Stimulated activated CD8-positive, alpha-beta memory T cell treated with anti-CD3 and anti-CD28 coated beads, Interleukin-7, amount 100 ng/mL, for 4 hours (primary cell): ENCODE data around the gene CYP3A7.
"Not testable (repeated sequence)": the region's sequence is repeated elsewhere in the genome, so short reads cannot be mapped to it uniquely, and the experiment has no call there.

ENCODE experiments used
- DNase-seq, 2 donors: peaks; one replicate each; pipeline ENCODE4 v3.0.0-alpha.2; 2020; ENCODE audit warnings: low read depth in 2 of 2

CYP3A7 gene

DNA sequence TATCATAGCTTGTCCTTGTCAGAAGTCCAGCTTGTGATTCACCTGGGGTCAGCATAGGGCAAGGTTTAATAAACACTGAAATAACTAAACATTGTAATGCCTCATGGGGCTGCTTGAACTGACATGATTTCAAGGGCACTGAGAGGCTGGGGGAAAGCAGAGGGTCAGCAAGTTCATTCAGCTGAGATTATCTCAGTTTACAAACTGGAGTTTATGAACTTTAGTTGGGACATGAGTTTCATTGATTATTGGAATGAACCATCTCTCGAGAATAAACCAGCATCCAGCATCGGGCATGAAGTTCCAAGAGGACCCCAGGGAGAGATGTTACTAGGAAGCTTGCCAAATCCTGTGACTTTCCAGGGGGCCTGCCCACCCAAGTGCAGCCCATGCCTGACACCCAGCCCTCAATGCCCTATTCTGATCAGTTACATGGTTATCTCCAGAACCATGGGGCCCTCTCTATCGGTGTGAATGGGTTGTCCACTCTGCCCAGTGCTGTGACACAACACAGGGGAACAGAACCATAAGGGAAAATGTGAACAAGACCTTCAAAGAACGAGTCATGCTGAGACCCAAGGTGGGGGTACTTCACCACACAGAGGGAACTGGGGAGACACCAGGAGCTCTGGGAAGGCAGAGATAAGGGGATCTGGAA, 7.9 kb upstream of the CYP3A7 start:
- no peak for DNase-seq

- DNase-seq, result no peak
These were observed 6.4 kb upstream of the CYP3A7 start for GRCh38 chr7:99741441-99741795.

GRCh38 chr7:99740573-99741440, 5.8 kb upstream of the CYP3A7 start:
- no peak for DNase-seq

DNA sequence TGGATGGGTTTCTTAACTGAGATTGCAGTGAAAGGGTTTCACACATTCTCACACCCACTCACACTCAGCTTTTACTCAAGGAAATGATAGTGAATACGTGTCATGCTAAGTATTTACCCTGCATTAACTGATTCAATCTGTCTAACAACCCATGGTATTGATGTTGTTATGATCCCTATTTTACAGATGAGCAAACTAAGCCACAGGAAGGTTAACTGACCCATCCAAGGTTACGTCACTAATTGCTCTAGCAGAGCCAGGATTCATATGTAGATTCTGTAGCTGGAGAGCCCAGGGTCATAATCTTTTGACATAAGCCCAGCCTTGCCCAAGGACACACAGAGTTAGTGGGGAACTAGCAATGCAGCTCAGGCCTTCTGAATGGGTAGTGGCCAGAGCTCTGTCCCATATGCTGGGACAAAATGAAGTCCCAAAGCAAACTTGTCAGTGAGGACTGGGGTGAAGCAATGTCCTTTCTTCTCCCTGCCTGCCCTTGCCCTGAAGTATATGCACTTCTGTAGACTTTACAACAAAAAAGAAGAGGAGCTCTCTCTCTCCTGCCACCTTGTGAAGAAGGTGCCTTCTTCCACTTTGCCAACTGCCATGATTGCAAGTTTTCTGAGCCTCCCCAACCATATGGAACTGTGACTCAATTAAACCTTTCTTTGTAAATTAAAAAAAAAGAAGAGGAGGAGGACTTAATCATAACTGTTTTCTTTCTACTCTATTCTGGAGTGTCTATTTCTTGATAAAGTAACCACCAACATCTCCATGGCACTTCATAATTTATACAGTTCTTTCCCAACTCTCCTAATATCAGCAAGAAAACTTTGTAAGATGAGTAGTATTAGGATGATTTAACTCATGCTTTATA, 4.9 kb upstream of the CYP3A7 start:
- DNase-seq, result no peak

DNA sequence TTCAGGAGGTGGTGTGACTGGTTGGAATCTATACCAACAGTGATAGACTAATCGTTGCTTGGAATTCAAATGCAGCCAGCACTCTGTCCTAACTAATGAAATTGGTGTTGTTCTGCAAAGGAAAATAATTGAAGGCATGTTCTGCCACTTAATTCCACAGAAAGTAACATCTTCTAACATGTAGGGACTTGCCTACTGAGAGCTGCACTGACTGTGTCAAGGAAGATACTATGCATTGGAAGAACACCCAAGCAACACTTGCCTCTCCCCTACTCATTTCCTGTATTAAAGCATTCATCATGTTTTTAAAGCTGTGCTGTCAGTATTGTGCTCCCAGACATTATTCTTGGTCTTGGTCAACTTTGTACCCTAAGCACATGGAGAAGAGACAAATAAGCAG, 2.7 kb upstream of the CYP3A7 start:
- DNase-seq, result no peak

DNA sequence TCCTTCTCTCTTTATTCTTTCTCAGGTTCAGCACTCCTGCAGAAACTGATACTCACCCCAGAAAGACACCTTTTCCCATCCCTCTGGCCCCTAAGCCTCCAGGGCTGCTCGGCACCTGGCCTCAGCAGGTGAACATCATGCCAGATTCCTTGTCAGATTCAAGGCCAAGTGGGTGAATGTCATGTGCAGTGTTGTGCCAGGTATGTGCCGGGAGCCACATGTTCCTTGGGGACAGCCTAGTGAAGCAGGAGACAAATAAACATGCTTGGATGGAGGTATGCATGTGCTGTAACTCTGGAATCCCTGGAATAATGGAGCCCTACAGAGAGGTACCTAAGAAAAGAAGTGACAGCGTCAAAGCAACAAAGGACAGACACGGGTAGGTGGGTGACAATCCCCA, 1.7 kb upstream of the CYP3A7 start:
- not testable (repeated sequence) for DNase-seq

GRCh38 chr7:99733448-99733847, 1.5 kb downstream of the CYP3A7 start:
- no peak for DNase-seq

- DNase-seq, result no peak
These were observed 2.0 kb downstream of the CYP3A7 start for GRCh38 chr7:99733003-99733402.

DNA sequence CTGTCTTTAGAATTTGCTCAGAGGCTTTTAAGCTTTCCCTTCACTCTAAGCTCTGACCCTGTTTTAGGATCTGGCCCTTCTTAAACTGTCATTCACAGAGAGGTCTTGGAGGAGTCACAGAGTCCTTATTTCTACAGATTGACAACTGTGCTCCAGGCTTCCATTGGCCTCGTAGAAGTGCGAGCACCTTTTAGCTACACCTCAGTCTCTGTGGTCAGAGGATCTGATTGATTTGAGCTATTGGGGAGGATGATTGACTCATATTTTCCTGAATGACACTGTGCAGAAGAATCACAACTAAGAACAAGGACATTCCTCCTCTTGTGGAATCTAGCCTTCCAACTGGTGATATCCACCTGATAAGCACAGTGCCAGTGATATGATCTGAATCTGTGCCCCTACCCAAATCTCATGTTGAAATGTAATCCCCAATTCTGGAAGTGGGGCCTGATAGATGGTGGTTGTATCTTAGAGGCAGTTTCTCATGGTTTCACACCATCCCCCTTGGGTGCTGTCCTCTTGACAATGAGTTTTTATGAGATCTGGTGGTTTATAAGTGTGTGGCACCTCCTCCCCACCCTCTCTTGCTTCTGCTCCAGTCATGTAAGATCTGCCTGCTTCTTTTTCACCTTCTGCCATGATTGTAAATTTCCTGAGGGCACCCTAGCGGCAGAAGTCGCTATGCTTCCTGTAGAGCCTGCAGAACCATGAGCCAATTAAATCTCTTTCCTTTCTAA, 3.2 kb downstream of the CYP3A7 start:
- no peak for DNase-seq

DNA sequence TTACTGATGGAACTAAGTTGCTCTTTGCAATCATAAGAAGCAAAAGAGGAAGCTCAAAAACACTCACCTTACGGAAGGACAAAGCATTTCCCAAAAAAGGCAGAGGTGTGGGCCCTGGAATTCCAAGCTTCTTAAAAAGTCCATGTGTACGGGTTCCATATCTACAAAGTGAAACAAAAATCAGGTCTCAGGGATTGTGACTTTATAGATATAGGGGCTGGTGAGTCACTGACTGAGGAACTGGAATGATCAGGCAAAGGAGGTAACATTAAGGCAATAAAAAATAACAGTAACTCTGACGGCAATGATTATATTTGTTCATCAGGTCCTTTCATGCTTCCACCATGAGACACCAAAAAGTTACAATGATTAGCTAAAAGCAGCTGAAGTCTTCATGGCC, 4.0 kb downstream of the CYP3A7 start:
- no peak for DNase-seq

GRCh38 chr7:99730238-99730810, 4.7 kb downstream of the CYP3A7 start:
- no peak for DNase-seq

DNA sequence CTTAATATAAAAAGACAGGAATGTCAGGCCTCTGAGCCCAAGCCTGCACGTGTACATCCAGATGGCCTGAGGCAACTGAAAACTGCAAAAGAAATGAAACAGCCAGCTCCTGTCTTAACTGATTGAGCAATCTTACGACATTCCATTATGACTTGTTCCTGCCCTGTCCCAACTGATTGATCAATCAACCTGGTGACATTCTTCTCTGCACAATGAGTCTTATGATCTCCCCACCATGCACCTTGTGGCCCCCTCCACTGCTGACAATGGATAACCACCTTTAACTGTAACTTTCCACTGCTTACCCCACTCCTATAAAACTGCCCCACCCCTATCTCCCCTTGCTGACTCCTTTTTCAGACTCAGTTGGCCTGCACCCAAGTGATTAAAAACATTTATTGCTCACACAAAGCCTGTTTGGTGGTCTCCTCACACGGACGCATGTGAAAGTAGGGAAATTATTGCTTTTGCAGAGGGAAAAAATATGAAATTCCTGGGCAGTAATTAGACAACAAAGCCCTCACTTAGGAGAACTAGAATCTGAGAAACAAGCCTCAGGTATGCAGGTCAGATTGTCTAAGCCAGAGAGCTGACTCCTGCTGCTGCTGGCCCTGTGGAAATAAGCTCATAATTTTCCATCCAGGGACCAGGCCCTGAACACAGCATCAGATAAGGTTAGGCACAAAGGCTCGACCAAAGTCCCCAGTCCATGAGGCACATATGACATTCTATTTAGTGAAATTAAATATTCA, 5.3 kb downstream of the CYP3A7 start:
- DNase-seq, result no peak

DNA sequence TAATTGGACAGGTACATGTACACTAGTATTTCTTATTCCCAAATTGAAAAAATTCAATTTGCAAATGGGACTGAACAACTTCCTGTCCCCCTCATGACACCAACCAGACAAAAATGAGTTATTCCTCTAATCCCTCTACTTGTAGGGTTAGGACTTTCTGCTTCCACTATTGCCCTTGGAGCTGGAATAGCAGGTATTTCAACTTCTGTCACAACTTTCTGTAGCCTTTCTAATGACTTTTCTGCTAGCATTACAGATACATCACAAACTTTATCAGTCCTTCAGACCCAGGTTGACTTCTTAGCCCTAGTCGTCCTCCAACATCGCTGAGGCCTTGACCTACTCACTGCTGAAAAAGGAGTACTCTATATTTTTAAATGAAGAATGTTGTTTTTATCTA, 6.4 kb downstream of the CYP3A7 start:
- no peak for DNase-seq

DNA sequence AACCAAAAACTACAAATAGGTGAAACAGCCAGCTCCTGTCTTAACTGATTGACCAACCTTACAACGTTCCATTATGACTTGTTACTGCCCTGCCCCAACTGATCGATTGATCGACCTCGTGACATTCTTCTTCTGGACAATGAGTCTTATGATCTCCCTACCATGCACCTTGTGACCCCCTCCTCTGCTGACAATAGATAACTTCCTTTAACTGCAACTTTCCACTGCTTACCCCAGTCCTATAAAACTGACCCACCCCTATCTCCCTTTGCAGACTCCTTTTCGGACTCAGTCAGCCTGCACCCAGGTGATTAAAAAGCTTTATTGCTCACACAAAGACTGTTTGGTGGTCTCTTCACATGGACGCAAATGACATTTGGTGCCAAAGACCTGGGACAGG, 11.8 kb downstream of the CYP3A7 start:
- not testable (repeated sequence) for DNase-seq

DNA sequence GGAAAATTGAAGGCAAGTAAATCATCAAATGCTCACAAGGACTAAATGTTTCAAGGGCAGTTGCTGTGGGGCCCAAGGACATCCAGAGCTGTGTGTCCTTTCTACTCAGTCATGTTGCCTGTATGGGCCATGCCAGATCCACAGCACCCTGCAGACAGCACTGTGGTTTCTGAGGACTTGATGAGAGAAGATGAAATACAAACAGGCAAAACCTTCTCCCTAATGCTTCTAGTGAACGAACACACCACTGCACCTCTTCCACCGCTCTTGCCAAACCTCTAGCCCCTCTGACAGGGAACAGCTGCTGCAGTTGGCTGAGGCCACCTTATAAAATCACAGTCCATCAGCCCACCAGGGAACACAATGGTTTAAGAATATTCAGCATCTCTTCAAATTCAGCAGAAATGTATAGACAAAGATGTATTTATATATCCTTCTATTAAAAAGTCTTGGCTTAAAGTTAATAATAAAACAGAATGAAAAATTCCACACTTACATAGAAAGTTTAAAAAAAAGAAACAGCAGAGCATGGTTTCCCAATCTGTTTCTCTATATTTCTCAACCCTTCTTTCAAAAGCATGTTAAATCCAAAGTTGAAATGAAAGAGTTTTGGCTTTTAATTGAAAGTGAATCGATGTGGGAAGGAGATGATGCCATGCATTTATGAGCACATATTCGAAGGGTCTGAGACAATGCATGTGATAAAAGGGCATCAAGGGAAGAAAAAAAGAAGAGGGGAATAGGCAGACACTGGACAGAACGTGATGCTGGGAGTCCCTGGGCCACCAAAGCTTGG, 14.0 kb downstream of the CYP3A7 start:
- no peak for DNase-seq

- DNase-seq, result no peak
These were observed 14.8 kb downstream of the CYP3A7 start for GRCh38 chr7:99719996-99720769.

DNA sequence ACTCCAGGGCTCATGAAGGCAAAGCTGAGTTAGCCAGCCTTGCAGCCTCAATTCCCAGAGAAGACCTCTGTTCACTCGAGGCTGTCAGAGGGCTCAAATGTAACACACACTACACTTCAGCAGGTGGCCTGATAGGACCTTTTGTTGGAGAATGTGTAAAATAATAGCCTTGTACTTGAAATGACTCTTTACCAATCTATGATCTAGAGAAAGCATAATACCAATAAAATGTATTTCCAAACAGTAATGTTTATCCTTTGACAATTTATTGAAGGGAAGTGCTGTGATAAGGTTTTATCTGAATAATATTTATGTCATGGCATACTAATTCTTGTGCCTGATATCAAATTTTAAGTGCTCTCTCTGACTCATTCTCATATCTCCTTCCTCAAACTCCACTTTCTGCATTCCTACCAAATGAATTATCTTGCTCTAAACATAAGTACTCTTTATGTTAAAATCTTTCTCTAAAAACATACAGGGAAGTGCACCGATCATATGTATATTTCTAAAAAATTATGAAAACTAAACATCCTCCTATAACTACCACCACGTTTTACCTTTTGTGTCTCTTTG, 20.9 kb downstream of the CYP3A7 start:
- no peak for DNase-seq

DNA sequence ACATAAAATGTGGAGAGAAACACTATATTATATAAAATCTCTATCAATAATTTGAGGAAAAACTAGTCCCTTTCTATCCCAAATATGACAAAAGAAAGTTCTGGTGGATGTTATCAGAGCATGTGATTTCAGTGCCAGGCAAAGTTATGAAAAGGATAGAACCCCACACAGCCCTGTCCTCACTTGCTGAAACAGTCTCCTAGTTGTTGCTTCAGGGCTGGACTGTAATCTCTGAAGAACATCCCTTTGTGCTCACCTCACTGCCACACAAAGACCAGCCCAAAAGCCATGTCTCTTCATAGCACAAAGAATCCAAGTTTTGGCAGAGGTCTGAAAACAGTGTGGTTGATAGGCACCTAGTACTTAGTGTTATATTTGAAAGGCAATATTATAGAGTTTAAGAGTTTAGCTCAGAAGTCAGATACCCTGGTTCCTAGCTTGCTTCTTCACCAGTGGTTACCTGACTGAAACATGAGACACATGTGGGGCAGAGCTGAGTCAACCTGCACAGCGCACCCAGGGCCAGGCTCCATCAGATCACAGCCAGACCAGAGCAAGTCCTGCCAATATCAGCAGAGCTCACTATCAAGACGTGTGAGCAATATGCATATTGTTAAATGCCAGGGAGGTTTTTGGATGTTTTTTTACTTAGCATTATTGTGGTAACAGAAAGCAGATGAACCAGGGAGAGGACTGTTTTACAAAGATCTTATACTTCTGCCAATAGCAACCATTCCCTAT, 25.0 kb downstream of the CYP3A7 start:
- no peak for DNase-seq
